H9 (cell line): ENCODE data around the gene MIEF2. TPM values are rescaled to one million over a fixed set of nuclear protein-coding genes. Genes with fewer than 3 reads are reported as not detected.

Experiments
- DNase-seq: peaks from one replicate; pipeline ENCODE4 v3.0.0-alpha.2; 2017
- H2AFZ ChIP-seq: one replicate; pipeline ENCODE4 v1.6.1; 2013; ENCODE audit warnings: mild to moderate bottlenecking, low read length, control low read depth, moderate library complexity
- H2AK5ac ChIP-seq: 2 replicates; pipeline ENCODE4 v1.6.1; 2013; ENCODE audit warnings: low read length, control low read depth, mixed read lengths; ENCODE audit not compliant: insufficient read length
- H2BK120ac ChIP-seq: one replicate; pipeline ENCODE4 v1.6.1; 2013; ENCODE audit warnings: low read depth, mild to moderate bottlenecking, low read length, control low read depth, inconsistent platforms; ENCODE audit not compliant: poor library complexity, severe bottlenecking
- H2BK12ac ChIP-seq: 2 replicates; pipeline ENCODE4 v1.6.1; 2013; ENCODE audit warnings: low read length, control low read depth, mixed read lengths, low read depth; ENCODE audit not compliant: insufficient read length
- H2BK15ac ChIP-seq: 2 replicates; pipeline ENCODE4 v1.6.1; 2013; ENCODE audit warnings: low read depth, low read length, control low read depth
- H2BK20ac ChIP-seq: one replicate; pipeline ENCODE4 v1.6.1; 2013; ENCODE audit warnings: low read depth, mild to moderate bottlenecking, low read length, control low read depth, inconsistent platforms; ENCODE audit not compliant: poor library complexity, severe bottlenecking
- H2BK5ac ChIP-seq: 2 replicates; pipeline ENCODE4 v1.6.1; 2013; ENCODE audit warnings: low read length, control low read depth, mixed read lengths; ENCODE audit not compliant: insufficient read length
- H3K14ac ChIP-seq: 2 replicates; pipeline ENCODE4 v1.6.1; 2013; ENCODE audit warnings: low read length, control low read depth; ENCODE audit not compliant: insufficient read depth
- H3K18ac ChIP-seq: 2 replicates; pipeline ENCODE4 v1.6.1; 2013; ENCODE audit warnings: low read depth, mild to moderate bottlenecking, mixed read lengths, low read length, control low read depth; ENCODE audit not compliant: insufficient read length
- H3K23ac ChIP-seq: 2 replicates; pipeline ENCODE4 v1.6.1; 2013; ENCODE audit warnings: low read length, control low read depth, mixed read lengths, low read depth; ENCODE audit not compliant: insufficient read length
- H3K23me2 ChIP-seq: 2 replicates; pipeline ENCODE4 v1.6.1; 2013; ENCODE audit warnings: low read depth, mild to moderate bottlenecking, mixed read lengths, low read length, control low read depth; ENCODE audit not compliant: insufficient read length, poor library complexity, severe bottlenecking
- H3K27ac ChIP-seq: 2 replicates; pipeline ENCODE4 v1.5.1; 2013; ENCODE audit warnings: low read length, control low read depth, mixed read lengths, low read depth; ENCODE audit not compliant: insufficient read length
- H3K27me3 ChIP-seq: 2 replicates; pipeline ENCODE4 v1.6.1; 2013; ENCODE audit warnings: low read length, control low read depth, inconsistent platforms; ENCODE audit not compliant: insufficient read depth
- H3K4ac ChIP-seq: 2 replicates; pipeline ENCODE4 v1.6.1; 2013; ENCODE audit warnings: low read depth, mild to moderate bottlenecking, control low read depth, inconsistent platforms, low read length, moderate library complexity
- H3K4me1 ChIP-seq: 2 replicates; pipeline ENCODE4 v1.6.1; 2013; ENCODE audit warnings: low read length, control low read depth, inconsistent platforms; ENCODE audit not compliant: insufficient read depth
- H3K4me2 ChIP-seq: 2 replicates; pipeline ENCODE4 v1.6.1; 2013; ENCODE audit warnings: low read length, control low read depth, mixed read lengths; ENCODE audit not compliant: insufficient read length, insufficient read depth
- H3K56ac ChIP-seq: 2 replicates; pipeline ENCODE4 v1.6.1; 2013; ENCODE audit warnings: low read depth, mild to moderate bottlenecking, mixed read lengths, low read length, control low read depth; ENCODE audit not compliant: insufficient read length
- H3K79me1 ChIP-seq: 2 replicates; pipeline ENCODE4 v1.6.1; 2013; ENCODE audit warnings: low read depth, mild to moderate bottlenecking, moderate library complexity, low read length, control low read depth, inconsistent platforms; ENCODE audit not compliant: insufficient read depth, poor library complexity, severe bottlenecking
- H3K79me2 ChIP-seq: 2 replicates; pipeline ENCODE4 v1.6.1; 2013; ENCODE audit warnings: low read length, control low read depth, inconsistent platforms; ENCODE audit not compliant: insufficient read depth
- H3K9ac ChIP-seq: 2 replicates; pipeline ENCODE4 v1.6.1; 2013; ENCODE audit warnings: low read length, control low read depth, mixed read lengths; ENCODE audit not compliant: insufficient read length; ENCODE audit errors: extremely low read depth
- H3K9me3 ChIP-seq: one replicate; pipeline ENCODE4 v1.6.1; 2013; ENCODE audit warnings: low read depth, low read length, inconsistent platforms; ENCODE audit not compliant: control insufficient read depth
- H3T11ph ChIP-seq: one replicate; pipeline ENCODE4 v1.6.1; 2013; ENCODE audit warnings: mild to moderate bottlenecking, low read length, control low read depth, inconsistent platforms
- H4K20me1 ChIP-seq: one replicate; pipeline ENCODE4 v1.6.1; 2013; ENCODE audit not compliant: control insufficient read depth, insufficient read length, insufficient read depth
- H4K5ac ChIP-seq: 2 replicates; pipeline ENCODE4 v1.6.1; 2013; ENCODE audit warnings: low read depth, mild to moderate bottlenecking, mixed read lengths, low read length, control low read depth; ENCODE audit not compliant: insufficient read length
- H4K8ac ChIP-seq: replicated peaks from 2 replicates; pipeline ENCODE4 v1.6.1; 2013; ENCODE audit warnings: low read length, control low read depth, mixed read lengths, low read depth; ENCODE audit not compliant: insufficient read length
- H4K91ac ChIP-seq: 2 replicates; pipeline ENCODE4 v1.6.1; 2013; ENCODE audit warnings: low read depth, mild to moderate bottlenecking, moderate library complexity, mixed read lengths, low read length, control low read depth; ENCODE audit not compliant: insufficient read length
- H3K27ac Mint-ChIP-seq, 3 experiments: 2 replicates in 2 of 3; 3 replicates in 1 of 3; pipeline ENCODE4 v1.8.0; 2020 to 2021; ENCODE audit warnings: mixed read lengths in 3 of 3, mild to moderate bottlenecking in 1 of 3, moderate library complexity in 1 of 3
- H3K27me3 Mint-ChIP-seq: 2 replicates; pipeline ENCODE4 v1.8.0; 2021; ENCODE audit warnings: low read depth, mild to moderate bottlenecking, moderate library complexity, mixed read lengths
- H3K36me3 Mint-ChIP-seq, 3 experiments: 2 replicates in 2 of 3; 3 replicates in 1 of 3; pipeline ENCODE4 v1.8.0; 2020 to 2021; ENCODE audit warnings: low read depth in 3 of 3, mixed read lengths in 3 of 3; ENCODE audit not compliant: insufficient read depth in 1 of 3
- H3K4me1 Mint-ChIP-seq, 2 experiments: 2 replicates each; pipeline ENCODE4 v1.8.0; 2020; ENCODE audit warnings: mixed read lengths in 2 of 2
- H3K4me3 Mint-ChIP-seq, 2 experiments: 2 replicates in 1 of 2; 3 replicates in 1 of 2; pipeline ENCODE4 v1.8.0; 2020 to 2021; ENCODE audit warnings: mild to moderate bottlenecking in 2 of 2, mixed read lengths in 2 of 2, moderate library complexity in 1 of 2
- H3K9me3 Mint-ChIP-seq, 2 experiments: 2 replicates in 1 of 2; 3 replicates in 1 of 2; pipeline ENCODE4 v1.8.0; 2020; ENCODE audit warnings: mild to moderate bottlenecking in 2 of 2, mixed read lengths in 2 of 2, moderate library complexity in 1 of 2
- CTCF ChIP-seq: fragments of 200-600 bp; sonication (generic); conservative IDR thresholded peaks from 3 replicates; pipeline ENCODE4 v1.8.0; 2021; ENCODE audit warnings: antibody characterized with exemption, mild to moderate bottlenecking
- WGBS: extraction: QIAGEN DNeasy Blood & Tissue Kit; methylation state at CpG from one replicate; pipeline ENCODE4 v1.1.7; 2013; ENCODE audit warnings: missing lambda C conversion rate, low lambda C conversion rate, mixed read lengths; ENCODE audit not compliant: insufficient read length; ENCODE audit errors: extremely low coverage; 5-methylcytosine and 5-hydroxymethylcytosine counted together
- total RNA-seq: library from RNA; stranded (reverse); gene quantifications from 2 replicates; pipeline ENCODE4 v1.2.1, GENCODE V29; 2021

Gene MIEF2
- total RNA-seq, 1 experiment from 2014 or later: 10.3 TPM

GRCh38 chr17:18309202-18309601 lies 48.7 kb downstream of the MIEF2 start:
- Histone ChIP-seq H3K14ac (no peak overlapping the region), H2AFZ (no peak overlapping the region), H3K9ac (no peak overlapping the region), H4K8ac (no peak overlapping the region), H3K23me2 (peaks cover 7% of the 10 kb centered on the region), H3K23ac (no peak overlapping the region), H3T11ph (no peak overlapping the region), H2BK5ac (no peak overlapping the region), H2AK5ac (no peak overlapping the region), H3K4me1 (peaks cover 2% of the 10 kb centered on the region; the same call in 1 of the 2 replicates), H3K4ac (no peak overlapping the region), H2BK15ac (no peak overlapping the region), H4K91ac (no peak overlapping the region), H4K5ac (no peak overlapping the region), H4K20me1 (no peaks in the 10 kb centered on the region), H3K56ac (no peak overlapping the region), H3K79me1 (peaks cover 22% of the 10 kb centered on the region), H3K4me2 (no peak overlapping the region), H3K27ac (no peak overlapping the region), H3K79me2 (peaks cover 22% of the 10 kb centered on the region; the same call in 1 of the 2 replicates), H2BK12ac (no peak overlapping the region), H3K27me3 (no peaks in the 10 kb centered on the region), H3K18ac (no peak overlapping the region), H2BK120ac (no peak overlapping the region), H2BK20ac (no peak overlapping the region), H3K9me3 (no peaks in the 10 kb centered on the region)
- Mint-ChIP-seq H3K27ac (no peak overlapping the region), H3K4me3 (no peak overlapping the region), H3K27me3 (no peaks in the 10 kb centered on the region), H3K4me1 (peaks cover 14 to 15% of the 10 kb centered on the region in 2 experiments), H3K36me3 (peaks cover 34 to 76% (median 68%) of the 10 kb centered on the region in 3 experiments), H3K9me3 (no peaks in the 10 kb centered on the region; a peak in 1 of 5 replicates)
- no CpG with 5 or more reads among the region's 4 CpGs for WGBS
- no peak for TF ChIP-seq CTCF
- no peak for DNase-seq
